Left ventricle myocardium inferior (tissue), 1 donor: ENCODE measurements around the gene IRAK1BP1. TPM values are rescaled to one million over a fixed set of nuclear protein-coding genes. Genes with fewer than 3 reads are reported as not detected.
"Not testable (repeated sequence)": the region's sequence is repeated elsewhere in the genome, so short reads cannot be mapped to it uniquely, and the experiment has no call there.

Experiments used
- DNase-seq: peaks from one replicate; pipeline ENCODE4 v3.0.0-alpha.2; 2020
- H3K27ac ChIP-seq: fragments of 200-600 bp; replicated peaks from 2 replicates; pipeline ENCODE4 v1.8.0; 2021
- H3K27me3 ChIP-seq: fragments of 200-600 bp; 2 replicates; pipeline ENCODE4 v1.8.0; 2021; ENCODE audit warnings: low read depth
- H3K36me3 ChIP-seq: fragments of 200-600 bp; 2 replicates; pipeline ENCODE4 v1.8.0; 2021
- H3K4me1 ChIP-seq: fragments of 200-600 bp; 2 replicates; pipeline ENCODE4 v1.8.0; 2021
- H3K4me3 ChIP-seq: fragments of 200-600 bp; 2 replicates; pipeline ENCODE4 v1.8.0; 2021; ENCODE audit warnings: mild to moderate bottlenecking, moderate library complexity
- H3K9me3 ChIP-seq: fragments of 200-600 bp; replicated peaks from 2 replicates; pipeline ENCODE4 v1.8.0; 2021
- CTCF ChIP-seq: fragments of 200-600 bp; IDR thresholded peaks from 2 replicates; pipeline ENCODE4 v1.8.0; 2021; ENCODE audit warnings: antibody characterized with exemption, mild to moderate bottlenecking, borderline replicate concordance
- intact Hi-C: fragments of 100-400 bp; cut with micrococcal nuclease; formaldehyde crosslinking; loops from one replicate; pipeline ENCODE4 v1.11.0; 2022
- total RNA-seq: library from RNA; stranded (reverse); fragmentation: NEBNext Ultra II Directional; extraction: Animal tissue kit (Norgen Biotek cat#: 25700); gene quantifications from one replicate; pipeline ENCODE4 v1.2.1, GENCODE V29; 2021
- donor health status: DM: no; HTN: yes; CAD: no; lungs with severe emphysema.

The IRAK1BP1 gene
- total RNA-seq, 1 donor from 2014 or later = 4.7 TPM

- intact Hi-C loops = no loop called here
- Histone ChIP-seq H3K4me3 (no peak overlapping the region), H3K9me3 (no peaks in the 10 kb centered on the region), H3K27ac (no peak overlapping the region), H3K27me3 (no peaks in the 10 kb centered on the region), H3K36me3 (no peaks in the 10 kb centered on the region), H3K4me1 (no peaks in the 10 kb centered on the region)
- DNase-seq = no peak
- no peak for TF ChIP-seq CTCF
Observed at GRCh38 chr6:78844899-78845298, 22.5 kb upstream of the IRAK1BP1 start.

GRCh38 chr6:78845567-78845966 lies 21.8 kb upstream of the IRAK1BP1 start:
- no peak for DNase-seq
- no peak for TF ChIP-seq CTCF
- no peak overlapping the region for H3K4me3 ChIP-seq
- intact Hi-C loops = no loop called here
- H3K36me3 ChIP-seq = peaks cover 4% of the 10 kb centered on the region
- no peaks in the 10 kb centered on the region for H3K4me1 ChIP-seq
- H3K9me3 ChIP-seq = no peaks in the 10 kb centered on the region
- H3K27ac ChIP-seq = no peak overlapping the region
- no peaks in the 10 kb centered on the region for H3K27me3 ChIP-seq

- Histone ChIP-seq H3K36me3 (peaks cover 6% of the 10 kb centered on the region), H3K4me3 (no peak overlapping the region), H3K27me3 (no peaks in the 10 kb centered on the region), H3K27ac (no peak overlapping the region), H3K9me3 (no peaks in the 10 kb centered on the region), H3K4me1 (no peaks in the 10 kb centered on the region)
- DNase-seq = no peak
- TF ChIP-seq CTCF = no peak
- intact Hi-C loops = no loop called here
Observed at GRCh38 chr6:78850621-78851020, 16.7 kb upstream of the IRAK1BP1 start.

GRCh38 chr6:78851156-78851555 lies 16.2 kb upstream of the IRAK1BP1 start:
- Histone ChIP-seq H3K9me3 (no peaks in the 10 kb centered on the region), H3K4me1 (no peaks in the 10 kb centered on the region), H3K36me3 (peaks cover 6% of the 10 kb centered on the region), H3K27ac (no peak overlapping the region), H3K27me3 (no peaks in the 10 kb centered on the region), H3K4me3 (no peak overlapping the region)
- no peak for DNase-seq
- no peak for TF ChIP-seq CTCF
- intact Hi-C loops = no loop called here

- H3K4me1 ChIP-seq = no peaks in the 10 kb centered on the region
- DNase-seq = no peak
- H3K9me3 ChIP-seq = peaks cover 7% of the 10 kb centered on the region
- H3K27me3 ChIP-seq = no peaks in the 10 kb centered on the region
- H3K4me3 ChIP-seq = no peak overlapping the region
- H3K27ac ChIP-seq = no peak overlapping the region
- intact Hi-C loops = no loop called here
- peaks cover 6% of the 10 kb centered on the region for H3K36me3 ChIP-seq
- no peak for TF ChIP-seq CTCF
Observed at GRCh38 chr6:78854546-78854945, 12.8 kb upstream of the IRAK1BP1 start.

- intact Hi-C loops, H3K4me1 ChIP-seq, H3K27me3 ChIP-seq, DNase-seq, H3K36me3 ChIP-seq, H3K27ac ChIP-seq, H3K4me3 ChIP-seq, H3K9me3 ChIP-seq: not testable (repeated sequence)
Observed at GRCh38 chr6:78858339-78858938, 8.9 kb upstream of the IRAK1BP1 start.
